ENCODE measurements around the gene LACRT.

Gene LACRT

GRCh38 chr12:54606556-54606955, 28.1 kb downstream of the LACRT start:
- Histone ChIP-seq H3K4me3 (no peak overlapping the region), H3K9ac (no peak overlapping the region), H3K36me3 (no peaks in the 10 kb centered on the region), H3K9me3 (replicated peaks in 1 of 11) (no peaks in the 10 kb centered on the region), H3K4me1 (peaks cover 0 to 4% (median 0%) of the 10 kb centered on the region in 10 experiments; a peak in 2 of 20 replicates), H3K4me2 (no peak overlapping the region), H3K27ac (no peak overlapping the region), H3K27me3 (no peaks in the 10 kb centered on the region), H4K20me1 (no peaks in the 10 kb centered on the region)
- no peak for TF ChIP-seq Cebpa-rat (IDR thresholded peaks at IDR 0.05)

- H3K9ac ChIP-seq, result no peak overlapping the region
- H3K36me3 ChIP-seq, result no peaks in the 10 kb centered on the region
- no peaks in the 10 kb centered on the region for H3K27me3 ChIP-seq
- H3K4me2 ChIP-seq, result no peak overlapping the region
- H3K9me3 ChIP-seq (replicated peaks in 1 of 11), result no peaks in the 10 kb centered on the region
- no peak overlapping the region for H3K27ac ChIP-seq
- H4K20me1 ChIP-seq, result no peaks in the 10 kb centered on the region
- H3K4me1 ChIP-seq, result peaks cover 0 to 4% (median 0%) of the 10 kb centered on the region in 10 experiments; a peak in 2 of 20 replicates
- no peak for TF ChIP-seq Cebpa-rat (IDR thresholded peaks at IDR 0.05)
- no peak overlapping the region for H3K4me3 ChIP-seq
Measured at GRCh38 chr12:54605138-54605970, 29.3 kb downstream of the LACRT start.

GRCh38 chr12:54604436-54604835, 30.3 kb downstream of the LACRT start:
- no peak for TF ChIP-seq Cebpa-rat (IDR thresholded peaks at IDR 0.05)
- H3K9me3 ChIP-seq (replicated peaks in 1 of 11), result no peaks in the 10 kb centered on the region
- H4K20me1 ChIP-seq, result no peaks in the 10 kb centered on the region
- H3K4me3 ChIP-seq, result no peak overlapping the region
- H3K27ac ChIP-seq, result no peak overlapping the region
- peaks cover 0 to 4% (median 0%) of the 10 kb centered on the region in 10 experiments; a peak in 2 of 20 replicates for H3K4me1 ChIP-seq
- H3K9ac ChIP-seq, result no peak overlapping the region
- no peaks in the 10 kb centered on the region for H3K36me3 ChIP-seq
- H3K27me3 ChIP-seq, result no peaks in the 10 kb centered on the region
- no peak overlapping the region for H3K4me2 ChIP-seq

GRCh38 chr12:54603872-54604271, 30.8 kb downstream of the LACRT start:
- no peaks in the 10 kb centered on the region for H4K20me1 ChIP-seq
- no peaks in the 10 kb centered on the region for H3K36me3 ChIP-seq
- no peak overlapping the region for H3K9ac ChIP-seq
- H3K4me1 ChIP-seq, result peaks cover 0 to 4% (median 0%) of the 10 kb centered on the region in 10 experiments; a peak in 2 of 20 replicates
- TF ChIP-seq Cebpa-rat (IDR thresholded peaks at IDR 0.05), result no peak
- no peak overlapping the region for H3K4me3 ChIP-seq
- H3K27ac ChIP-seq, result peak overlapping the region in 1 of 11 experiments; percentile 33; a peak in 1 of 22 replicates
- no peaks in the 10 kb centered on the region for H3K27me3 ChIP-seq
- no peak overlapping the region for H3K4me2 ChIP-seq
- no peaks in the 10 kb centered on the region for H3K9me3 ChIP-seq (replicated peaks in 1 of 11)

GRCh38 chr12:54603173-54603814, 31.4 kb downstream of the LACRT start:
- H3K4me3 ChIP-seq, result no peak overlapping the region
- TF ChIP-seq Cebpa-rat (IDR thresholded peaks at IDR 0.05), result no peak
- H3K4me2 ChIP-seq, result no peak overlapping the region
- no peaks in the 10 kb centered on the region for H3K27me3 ChIP-seq
- peak overlapping the region in 1 of 11 experiments; percentile 33; a peak in 1 of 22 replicates for H3K27ac ChIP-seq
- no peaks in the 10 kb centered on the region for H3K36me3 ChIP-seq
- H4K20me1 ChIP-seq, result no peaks in the 10 kb centered on the region
- H3K9ac ChIP-seq, result no peak overlapping the region
- H3K4me1 ChIP-seq, result peaks cover 0 to 4% (median 0%) of the 10 kb centered on the region in 10 experiments; a peak in 2 of 20 replicates
- no peaks in the 10 kb centered on the region for H3K9me3 ChIP-seq (replicated peaks in 1 of 11)

GRCh38 chr12:54602661-54603060, 32.0 kb downstream of the LACRT start:
- no peak for TF ChIP-seq Cebpa-rat (IDR thresholded peaks at IDR 0.05)
- Histone ChIP-seq H3K27ac (no peak overlapping the region), H3K4me2 (no peak overlapping the region), H3K4me1 (peaks cover 0 to 4% (median 0%) of the 10 kb centered on the region in 10 experiments; a peak in 2 of 20 replicates), H3K36me3 (no peaks in the 10 kb centered on the region), H4K20me1 (no peaks in the 10 kb centered on the region), H3K4me3 (no peak overlapping the region), H3K27me3 (no peaks in the 10 kb centered on the region), H3K9ac (no peak overlapping the region), H3K9me3 (replicated peaks in 1 of 11) (no peaks in the 10 kb centered on the region)

- Histone ChIP-seq H3K9ac (no peak overlapping the region), H3K36me3 (no peaks in the 10 kb centered on the region), H3K4me1 (peaks cover 0 to 4% (median 0%) of the 10 kb centered on the region in 10 experiments; a peak in 2 of 20 replicates), H3K27me3 (no peaks in the 10 kb centered on the region), H3K4me3 (no peak overlapping the region), H3K9me3 (replicated peaks in 1 of 11) (no peaks in the 10 kb centered on the region), H3K4me2 (no peak overlapping the region), H4K20me1 (no peaks in the 10 kb centered on the region), H3K27ac (no peak overlapping the region)
- TF ChIP-seq Cebpa-rat (IDR thresholded peaks at IDR 0.05), result no peak
Measured at GRCh38 chr12:54601841-54602240, 32.9 kb downstream of the LACRT start.

GRCh38 chr12:54598970-54599369, 35.7 kb downstream of the LACRT start:
- H3K9me3 ChIP-seq (replicated peaks in 1 of 11), result no peaks in the 10 kb centered on the region
- H4K20me1 ChIP-seq, result no peaks in the 10 kb centered on the region
- no peaks in the 10 kb centered on the region for H3K36me3 ChIP-seq
- no peak overlapping the region for H3K9ac ChIP-seq
- H3K4me1 ChIP-seq, result peaks cover 0 to 4% (median 0%) of the 10 kb centered on the region in 10 experiments; a peak in 7 of 20 replicates
- no peak for TF ChIP-seq Cebpa-rat (IDR thresholded peaks at IDR 0.05)
- no peak overlapping the region for H3K27ac ChIP-seq
- no peak overlapping the region for H3K4me2 ChIP-seq
- H3K27me3 ChIP-seq, result no peaks in the 10 kb centered on the region
- no peak overlapping the region for H3K4me3 ChIP-seq

GRCh38 chr12:54596526-54596946, 38.2 kb downstream of the LACRT start:
- no peak for TF ChIP-seq Cebpa-rat (IDR thresholded peaks at IDR 0.05)
- H4K20me1 ChIP-seq, result peaks cover 0 to 5% (median 0%) of the 10 kb centered on the region in 11 experiments; a peak in 1 of 22 replicates
- H3K27ac ChIP-seq, result no peak overlapping the region
- no peak overlapping the region for H3K9ac ChIP-seq
- H3K4me3 ChIP-seq, result no peak overlapping the region
- no peak overlapping the region for H3K4me2 ChIP-seq
- no peaks in the 10 kb centered on the region for H3K27me3 ChIP-seq
- peaks cover 0 to 24% (median 10%) of the 10 kb centered on the region in 10 experiments; a peak in 11 of 20 replicates for H3K4me1 ChIP-seq
- no peaks in the 10 kb centered on the region for H3K36me3 ChIP-seq
- H3K9me3 ChIP-seq (replicated peaks in 1 of 11), result no peaks in the 10 kb centered on the region

All from BLaER1 treated with 17β-estradiol and CSF1 and Interleukin-3, amounts not matched to agents 10 nM and 100 nM (cell line).